CD8-positive, alpha-beta memory T cell (primary cell): Measurements from ENCODE around the gene WDR89. TPM values are rescaled to one million over a fixed set of nuclear protein-coding genes. Genes with fewer than 3 reads are reported as not detected.

Experiments used
- CTCF ChIA-PET: fragments of 350-600 bp; sonication (Branson Sonifier 250); formaldehyde crosslinking; loops from one replicate; lab custom pipeline; 2021; ENCODE audit warnings: antibody characterized with exemption; lab: Charles Lee
- POLR2A ChIA-PET: fragments of 350-600 bp; sonication (Branson Sonifier 250); formaldehyde crosslinking; loops from one replicate; lab custom pipeline; 2021; ENCODE audit warnings: antibody characterized with exemption; lab: Charles Lee
- DNase-seq, 5 donors: peaks; one replicate each; pipeline versions ENCODE4 v3.0.0 to v3.0.0-alpha.2; 2020 to 2022; ENCODE audit warnings: mixed read lengths in 1 of 5
- H3K27ac ChIP-seq: one replicate; pipeline ENCODE4 v1.7.0; 2013; ENCODE audit warnings: low read depth, mild to moderate bottlenecking, low read length, moderate library complexity
- H3K27me3 ChIP-seq: 2 replicates; pipeline ENCODE4 v1.7.0; 2013; ENCODE audit warnings: low read length, mild to moderate bottlenecking; ENCODE audit not compliant: insufficient read depth, poor library complexity, severe bottlenecking
- H3K36me3 ChIP-seq: 2 replicates; pipeline ENCODE4 v1.7.0; 2013; ENCODE audit warnings: mild to moderate bottlenecking, low read length, moderate library complexity; ENCODE audit not compliant: insufficient read depth
- H3K4me1 ChIP-seq: 2 replicates; pipeline ENCODE4 v1.7.0; 2013; ENCODE audit warnings: mild to moderate bottlenecking, low read length, moderate library complexity; ENCODE audit not compliant: insufficient read depth
- H3K4me3 ChIP-seq: 2 replicates; pipeline ENCODE4 v1.7.0; 2013; ENCODE audit warnings: mild to moderate bottlenecking, low read length
- H3K9me3 ChIP-seq: 2 replicates; pipeline ENCODE4 v1.7.0; 2013; ENCODE audit warnings: mild to moderate bottlenecking, low read length
- H3K27ac Mint-ChIP-seq, 8 donors: one replicate each; pipeline ENCODE4 v1.8.0; 2020 to 2021; ENCODE audit warnings: mixed read lengths in 8 of 8, mild to moderate bottlenecking in 6 of 8, inconsistent platforms in 3 of 8, moderate library complexity in 3 of 8
- H3K27me3 Mint-ChIP-seq, 2 donors: one replicate each; pipeline ENCODE4 v1.8.0; 2020 to 2021; ENCODE audit warnings: mixed read lengths in 2 of 2, mild to moderate bottlenecking in 1 of 2, moderate library complexity in 1 of 2
- H3K36me3 Mint-ChIP-seq, 3 donors: one replicate each; pipeline ENCODE4 v1.8.0; 2020 to 2021; ENCODE audit warnings: mixed read lengths in 3 of 3, inconsistent platforms in 1 of 3, mild to moderate bottlenecking in 1 of 3
- H3K4me1 Mint-ChIP-seq, 3 donors: one replicate each; pipeline ENCODE4 v1.8.0; 2020 to 2021; ENCODE audit warnings: mixed read lengths in 3 of 3, inconsistent platforms in 1 of 3, mild to moderate bottlenecking in 1 of 3
- H3K4me3 Mint-ChIP-seq, 7 donors: one replicate each; pipeline ENCODE4 v1.8.0; 2020 to 2021; ENCODE audit warnings: mixed read lengths in 7 of 7, mild to moderate bottlenecking in 6 of 7, moderate library complexity in 4 of 7, inconsistent platforms in 2 of 7
- H3K9me3 Mint-ChIP-seq, 5 donors: one replicate each; pipeline ENCODE4 v1.8.0; 2020 to 2022; ENCODE audit warnings: mixed read lengths in 5 of 5, mild to moderate bottlenecking in 3 of 5, moderate library complexity in 2 of 5, inconsistent platforms in 1 of 5
- polyA plus RNA-seq: library from polyadenylated mRNA; unstranded; fragments of 300-500 nt; fragmentation: Illumina TruSeq; gene quantifications from one replicate; pipeline ENCODE4 v1.2.3, GENCODE V29; 2021
- total RNA-seq, 2 experiments: library from RNA; stranded (reverse); gene quantifications; one replicate each; pipeline ENCODE4 v1.2.3, GENCODE V29; 2021

WDR89 gene
- total and polyA plus RNA-seq, 3 experiments from 2014 or later, result 18.3 to 30.6 (median 28.9) TPM

GRCh38 chr14:63562405-63562804 is 79.3 kb downstream of the WDR89 start:
- H3K27me3 ChIP-seq, result no peaks in the 10 kb centered on the region
- Mint-ChIP-seq H3K36me3 (peaks cover 0 to 4% (median 2%) of the 10 kb centered on the region in 3 donors), H3K27ac (no peak overlapping the region), H3K4me1 (no peaks in the 10 kb centered on the region), H3K9me3 (no peaks in the 10 kb centered on the region), H3K27me3 (peaks cover 23 to 35% of the 10 kb centered on the region in 2 donors), H3K4me3 (no peak overlapping the region)
- ChIA-PET CTCF (no interaction called here), POLR2A (no interaction called here)
- no peak for DNase-seq
- H3K36me3 ChIP-seq, result no peaks in the 10 kb centered on the region
- H3K4me3 ChIP-seq, result no peak overlapping the region
- no peaks in the 10 kb centered on the region for H3K4me1 ChIP-seq
- H3K9me3 ChIP-seq, result no peaks in the 10 kb centered on the region
- H3K27ac ChIP-seq, result no peak overlapping the region

- no peaks in the 10 kb centered on the region for H3K4me1 ChIP-seq
- H3K36me3 ChIP-seq, result no peaks in the 10 kb centered on the region
- peaks cover 2 to 8% of the 10 kb centered on the region in 2 donors for H3K27me3 Mint-ChIP-seq
- H3K27ac Mint-ChIP-seq, result no peak overlapping the region
- H3K27ac ChIP-seq, result no peak overlapping the region
- H3K27me3 ChIP-seq, result no peaks in the 10 kb centered on the region
- DNase-seq, result no peak
- H3K4me1 Mint-ChIP-seq, result no peaks in the 10 kb centered on the region
- no peaks in the 10 kb centered on the region for H3K9me3 ChIP-seq
- H3K4me3 Mint-ChIP-seq, result no peak overlapping the region
- H3K4me3 ChIP-seq, result no peak overlapping the region
- H3K36me3 Mint-ChIP-seq, result peaks cover 0 to 4% (median 2%) of the 10 kb centered on the region in 3 donors
- ChIA-PET POLR2A (no interaction called here), CTCF (no interaction called here)
- H3K9me3 Mint-ChIP-seq, result no peaks in the 10 kb centered on the region
Observed at GRCh38 chr14:63555572-63555971, 86.1 kb downstream of the WDR89 start.

- Mint-ChIP-seq H3K4me1 (no peaks in the 10 kb centered on the region), H3K9me3 (no peaks in the 10 kb centered on the region), H3K27ac (no peak overlapping the region), H3K36me3 (no peaks in the 10 kb centered on the region), H3K27me3 (peaks cover 2 to 5% of the 10 kb centered on the region in 2 donors), H3K4me3 (peak overlapping the region in 1 of 7 donors; percentile 9)
- H3K36me3 ChIP-seq, result no peaks in the 10 kb centered on the region
- H3K9me3 ChIP-seq, result no peaks in the 10 kb centered on the region
- no peaks in the 10 kb centered on the region for H3K4me1 ChIP-seq
- CTCF ChIA-PET, result no interaction called here
- H3K4me3 ChIP-seq, result no peak overlapping the region
- POLR2A ChIA-PET, result no interaction called here
- H3K27me3 ChIP-seq, result no peaks in the 10 kb centered on the region
- H3K27ac ChIP-seq, result no peak overlapping the region
- DNase-seq, result no peak
Observed at GRCh38 chr14:63551332-63551731, 90.3 kb downstream of the WDR89 start.

GRCh38 chr14:63547798-63548335 is 93.8 kb downstream of the WDR89 start:
- peaks cover 9 to 12% (median 12%) of the 10 kb centered on the region in 3 donors for H3K4me1 Mint-ChIP-seq
- Histone ChIP-seq H3K27me3 (no peaks in the 10 kb centered on the region), H3K4me1 (peaks cover 9% of the 10 kb centered on the region), H3K36me3 (no peaks in the 10 kb centered on the region), H3K4me3 (no peak overlapping the region), H3K27ac (no peak overlapping the region), H3K9me3 (no peaks in the 10 kb centered on the region)
- ChIA-PET CTCF (no interaction called here), POLR2A (no interaction called here)
- H3K27ac Mint-ChIP-seq, result no peak overlapping the region
- H3K36me3 Mint-ChIP-seq, result peaks cover 0 to 10% (median 0%) of the 10 kb centered on the region in 3 donors
- H3K9me3 Mint-ChIP-seq, result no peaks in the 10 kb centered on the region
- no peak for DNase-seq
- H3K4me3 Mint-ChIP-seq, result no peak overlapping the region
- H3K27me3 Mint-ChIP-seq, result peaks cover 2 to 5% of the 10 kb centered on the region in 2 donors

Other genes starting within 250 kb of the WDR89 start
- gene PPP2R5E, start 98.5 kb downstream of the WDR89 start, total RNA-seq, result 10 to 100 TPM; 55.0 to 56.5 TPM
- gene PPP2R5E, start 98.5 kb downstream of the WDR89 start, polyA plus RNA-seq, result 39.3 TPM
- gene SGPP1, start 86.2 kb upstream of the WDR89 start, total RNA-seq, result 10 to 100 TPM; 12.4 to 13.9 TPM
- gene SGPP1, start 86.2 kb upstream of the WDR89 start, polyA plus RNA-seq, result 15.1 TPM
- 10 to 100 TPM; 45.2 to 45.6 TPM for gene SYNE2, start 211.1 kb upstream of the WDR89 start, total RNA-seq
- gene SYNE2, start 211.1 kb upstream of the WDR89 start, polyA plus RNA-seq, result 104 TPM